GM23338 (cell line): ENCODE results near the gene ZNF805. TPM values are rescaled to one million over a fixed set of nuclear protein-coding genes. Genes with fewer than 3 reads are reported as not detected.

Source experiments
- ATAC-seq: fragments of 200-7000 bp; cut with Tn5 transposase; 3 replicates; pipeline ENCODE4 v1.9.1; 2020
- DNase-seq: peaks from one replicate; pipeline ENCODE4 v3.0.0-alpha.2; 2015; ENCODE audit warnings: low spot score
- H2AFZ ChIP-seq: fragments of 200-600 bp; sonication (generic); 2 replicates; pipeline ENCODE4 v1.8.0; 2016; ENCODE audit warnings: antibody characterized with exemption, mild to moderate bottlenecking, moderate library complexity
- H3F3A ChIP-seq: fragments of 200-600 bp; sonication (generic); replicated peaks from 2 replicates; pipeline ENCODE4 v1.8.0; 2017; ENCODE audit warnings: antibody characterized with exemption, mixed run types, low read depth
- H3K27ac ChIP-seq: fragments of 200-600 bp; sonication (generic); 2 replicates; pipeline ENCODE4 v1.6.1; 2016; ENCODE audit warnings: low read depth
- H3K27me3 ChIP-seq: fragments of 200-600 bp; sonication (generic); 2 replicates; pipeline ENCODE4 v1.8.0; 2016; ENCODE audit warnings: mild to moderate bottlenecking, mixed run types, moderate library complexity; ENCODE audit not compliant: insufficient read depth
- H3K36me3 ChIP-seq: fragments of 200-600 bp; sonication (generic); 2 replicates; pipeline ENCODE4 v1.8.0; 2016; ENCODE audit warnings: mild to moderate bottlenecking; ENCODE audit not compliant: insufficient read depth
- H3K4me1 ChIP-seq: fragments of 200-600 bp; sonication (generic); 2 replicates; pipeline ENCODE4 v1.8.0; 2016; ENCODE audit warnings: mild to moderate bottlenecking, moderate library complexity; ENCODE audit not compliant: insufficient read depth
- H3K4me2 ChIP-seq: fragments of 200-600 bp; sonication (generic); 2 replicates; pipeline ENCODE4 v1.7.1; 2017; ENCODE audit warnings: mixed run types
- H3K4me3 ChIP-seq: fragments of 200-600 bp; sonication (generic); 2 replicates; pipeline ENCODE4 v1.6.1; 2016; ENCODE audit warnings: mixed run types
- H3K79me2 ChIP-seq: fragments of 200-600 bp; sonication (generic); replicated peaks from 2 replicates; pipeline ENCODE4 v1.8.0; 2017; ENCODE audit warnings: mild to moderate bottlenecking; ENCODE audit not compliant: insufficient read depth
- H3K9me2 ChIP-seq: fragments of 200-600 bp; sonication (generic); 2 replicates; pipeline ENCODE4 v1.8.0; 2017; ENCODE audit not compliant: insufficient read depth
- H4K20me1 ChIP-seq: fragments of 200-600 bp; sonication (generic); replicated peaks from 2 replicates; pipeline ENCODE4 v1.8.0; 2017; ENCODE audit warnings: mild to moderate bottlenecking; ENCODE audit not compliant: insufficient read depth
- H3K27ac Mint-ChIP-seq: 2 replicates; pipeline ENCODE4 v1.8.0; 2020; ENCODE audit warnings: inconsistent platforms, mild to moderate bottlenecking, moderate library complexity, mixed read lengths
- H3K27me3 Mint-ChIP-seq: 3 replicates; pipeline ENCODE4 v1.8.0; 2022; ENCODE audit warnings: low read depth, mild to moderate bottlenecking, moderate library complexity, mixed read lengths, inconsistent platforms; ENCODE audit not compliant: insufficient read depth, poor library complexity
- H3K36me3 Mint-ChIP-seq: 3 replicates; pipeline ENCODE4 v1.8.0; 2021; ENCODE audit warnings: low read depth, mild to moderate bottlenecking, inconsistent platforms, moderate library complexity, mixed read lengths
- H3K4me1 Mint-ChIP-seq: 3 replicates; pipeline ENCODE4 v1.8.0; 2020; ENCODE audit warnings: mild to moderate bottlenecking, inconsistent platforms, mixed read lengths
- H3K4me3 Mint-ChIP-seq: 3 replicates; pipeline ENCODE4 v1.8.0; 2021; ENCODE audit warnings: moderate library complexity, mild to moderate bottlenecking, inconsistent platforms, mixed read lengths
- H3K9me3 Mint-ChIP-seq: 3 replicates; pipeline ENCODE4 v1.8.0; 2020; ENCODE audit warnings: moderate library complexity, mild to moderate bottlenecking, inconsistent platforms, mixed read lengths
- CREB1 ChIP-seq: fragments of 250-450 bp; sonication (Bioruptor Pico); IDR thresholded peaks from 2 replicates; pipeline ENCODE4 v1.5.0; 2020; ENCODE audit warnings: low read depth, mild to moderate bottlenecking, moderate library complexity
- CTCF ChIP-seq, 2 experiments: fragments of 200-600 bp in 1 of 2; sonication (generic) in 1 of 2; conservative IDR thresholded peaks; 2 replicates each; pipeline versions ENCODE4 v1.5.1 to v1.6.1; 2016 to 2017; ENCODE audit warnings: antibody characterized with exemption in 2 of 2, low read depth in 2 of 2, mild to moderate bottlenecking in 2 of 2, moderate library complexity in 1 of 2
- ETS1 ChIP-seq: IDR thresholded peaks from 2 replicates; pipeline ENCODE4 v1.6.1; 2016; ENCODE audit warnings: antibody characterized with exemption
- EZH2 ChIP-seq: fragments of 200-600 bp; sonication (generic); IDR thresholded peaks from one replicate; pipeline ENCODE4 v1.8.0; 2017; ENCODE audit warnings: antibody characterized with exemption, mild to moderate bottlenecking, low read depth; ENCODE audit not compliant: unreplicated experiment
- EZH2phosphoT487 ChIP-seq: fragments of 200-600 bp; sonication (generic); IDR thresholded peaks from one replicate; pipeline ENCODE4 v1.8.1; 2018; ENCODE audit warnings: antibody characterized with exemption; ENCODE audit not compliant: unreplicated experiment
- JUNB ChIP-seq: IDR thresholded peaks from one replicate; pipeline ENCODE4 v1.6.1; 2016; ENCODE audit warnings: antibody characterized with exemption; ENCODE audit not compliant: unreplicated experiment
- NANOG ChIP-seq: IDR thresholded peaks from 2 replicates; pipeline ENCODE4 v1.6.1; 2016; ENCODE audit warnings: antibody characterized with exemption, borderline replicate concordance
- POLR2AphosphoS5 ChIP-seq: IDR thresholded peaks from 2 replicates; pipeline ENCODE4 v1.6.1; 2016; ENCODE audit warnings: antibody characterized with exemption, low read depth
- REST ChIP-seq: IDR thresholded peaks from one replicate; pipeline ENCODE4 v1.6.1; 2018; ENCODE audit warnings: antibody characterized with exemption; ENCODE audit not compliant: unreplicated experiment
- STAT1 ChIP-seq: IDR thresholded peaks from one replicate; pipeline ENCODE4 v1.6.1; 2016; ENCODE audit warnings: antibody characterized with exemption; ENCODE audit not compliant: unreplicated experiment
- ZNF114 ChIP-seq: fragments of 250-450 bp; sonication (Bioruptor Pico); IDR thresholded peaks from 2 replicates; pipeline ENCODE4 v1.5.0; 2020; ENCODE audit warnings: mild to moderate bottlenecking, moderate library complexity
- ZNF331 ChIP-seq: fragments of 250-450 bp; sonication (Bioruptor Pico); IDR thresholded peaks from 2 replicates; pipeline ENCODE4 v1.5.0; 2020; ENCODE audit warnings: low read depth, mild to moderate bottlenecking, moderate library complexity
- ZNF462 ChIP-seq: fragments of 250-450 bp; sonication (Bioruptor Pico); IDR thresholded peaks from 2 replicates; pipeline ENCODE4 v1.5.0; 2020; ENCODE audit warnings: mild to moderate bottlenecking, moderate library complexity
- long read RNA-seq: library from polyadenylated mRNA; unstranded; transcript quantifications from one replicate; pipeline ENCODE4 v2.0.0, GENCODE V29; 2020; ENCODE audit not compliant: unreplicated experiment
- polyA plus RNA-seq: library from polyadenylated mRNA; unstranded; fragments of >200 nt; fragmentation: Nextera tagmentation; extraction: Ambion mirVana; gene quantifications from 2 replicates; pipeline ENCODE4 v1.2.1, GENCODE V29; 2016
- total RNA-seq: library from RNA; depleted of rRNA; stranded (reverse); fragments of >200 nt; shearing (Covaris generic); gene quantifications from 2 replicates; pipeline ENCODE4 v1.2.3, GENCODE V29; 2014; rRNA removed

ZNF805 gene
- 18.5 and 19.0 TPM in 2 replicates for total RNA-seq
- 1.3 and 1.7 TPM in 2 replicates for polyA plus RNA-seq
- long read RNA-seq, result 0 reads

- Histone ChIP-seq H3K4me2 (peak within 1 kb of the TSS; percentile 99), H3K4me3 (peak within 1 kb of the TSS; percentile 99), H3K27me3 (no peaks in the 10 kb centered on the region), H3F3A (no peaks in the 10 kb centered on the region; the same call in 1 of the 2 replicates), H3K36me3 (no peaks in the 10 kb centered on the region; the same call in 1 of the 2 replicates), H3K4me1 (no peaks in the 10 kb centered on the region; the same call in 1 of the 2 replicates), H4K20me1 (peaks cover 8% of the 10 kb centered on the region), H3K9me2 (peaks cover 6% of the 10 kb centered on the region; the same call in 1 of the 2 replicates), H3K79me2 (peaks cover 30% of the 10 kb centered on the region), H2AFZ (peak within 1 kb of the TSS; percentile 97), H3K27ac (peak within 1 kb of the TSS; percentile 85)
- DNase-seq (peak; percentile 99), ATAC-seq (peak; percentile 97)
- Mint-ChIP-seq H3K4me1 (peaks cover 8% of the 10 kb centered on the region; the same call in 2 of the 3 replicates), H3K27me3 (peaks cover 6% of the 10 kb centered on the region), H3K36me3 (peaks cover 11% of the 10 kb centered on the region), H3K9me3 (no peaks in the 10 kb centered on the region), H3K4me3 (peak within 1 kb of the TSS; percentile 97), H3K27ac (peak within 1 kb of the TSS; percentile 98)
- TF ChIP-seq EZH2 (no peak), ZNF331 (CRISPR knock-in tag) (no peak), CREB1 (CRISPR knock-in tag) (peak; percentile 98), ZNF462 (CRISPR knock-in tag) (no peak), ZNF114 (CRISPR knock-in tag) (no peak), POLR2AphosphoS5 (peak; percentile 68), ETS1 (peak; percentile 97), NANOG (no peak), CTCF (conservative IDR thresholded peaks at IDR 0.05; ENCODE audit: low read depth in 2 of 2) (no peak), REST (no peak), EZH2phosphoT487 (no peak), STAT1 (no peak), JUNB (no peak)
Measured at GRCh38 chr19:57240311-57241090, at the start of gene ZNF805. Gene ZNF805, plus strand, starts transcription at chr19:57240632. Its CDS starts 260 bp downstream, at chr19:57240892.
